ENCODE measurements around the gene TNFSF13B.
A peak's percentile ranks its signal among the peaks of the same experiment; 100 is the strongest.

Gene TNFSF13B

DNA sequence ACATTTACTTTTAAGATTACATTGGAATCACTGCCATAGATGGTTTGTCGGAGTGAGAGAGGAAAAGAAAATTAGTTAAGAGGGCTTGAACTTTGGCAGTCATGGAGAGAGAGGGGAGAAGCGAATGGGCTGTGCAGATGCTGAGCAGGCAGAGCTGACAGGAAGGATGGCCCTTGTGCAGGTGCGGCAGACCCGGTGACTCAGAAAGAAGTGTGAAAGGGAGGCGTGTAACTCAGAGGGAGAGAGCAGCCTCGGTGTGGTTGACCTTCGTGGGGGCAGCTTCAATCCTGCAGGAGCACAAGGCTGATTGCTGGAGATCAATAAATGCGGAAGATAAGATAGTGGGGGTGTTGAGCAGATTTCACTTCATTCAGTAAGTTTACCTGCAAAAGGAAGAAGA, 76.9 kb downstream of the TNFSF13B start:
- Histone ChIP-seq H3K9me3 (no peaks in the 10 kb centered on the region), H3K27me3 (no peaks in the 10 kb centered on the region), H3K4me3 (ENCODE audit: low read depth in 1 of 2, low read length in 1 of 2) (no peak overlapping the region), H3K36me3 (no peaks in the 10 kb centered on the region), H3K4me1 (ENCODE audit: control insufficient read depth in 1 of 2, insufficient read depth in 1 of 2, low read depth in 1 of 2, low read length in 1 of 2) (peaks cover 15 to 21% of the 10 kb centered on the region in 2 experiments), H3K27ac (no peak overlapping the region)
- no peak for TF ChIP-seq CTCF (IDR thresholded peaks at IDR 0.05)

- H3K27me3 ChIP-seq = no peaks in the 10 kb centered on the region
- H3K9me3 ChIP-seq = no peaks in the 10 kb centered on the region
- H3K27ac ChIP-seq = no peak overlapping the region
- TF ChIP-seq CTCF (IDR thresholded peaks at IDR 0.05) = no peak
- H3K36me3 ChIP-seq = no peaks in the 10 kb centered on the region
- peaks cover 8 to 14% of the 10 kb centered on the region in 2 experiments for H3K4me1 ChIP-seq (ENCODE audit: control insufficient read depth in 1 of 2, insufficient read depth in 1 of 2, low read depth in 1 of 2, low read length in 1 of 2)
- H3K4me3 ChIP-seq (ENCODE audit: low read depth in 1 of 2, low read length in 1 of 2) = no peak overlapping the region
Observed at GRCh38 chr13:108349269-108349668, 79.8 kb downstream of the TNFSF13B start.

DNA sequence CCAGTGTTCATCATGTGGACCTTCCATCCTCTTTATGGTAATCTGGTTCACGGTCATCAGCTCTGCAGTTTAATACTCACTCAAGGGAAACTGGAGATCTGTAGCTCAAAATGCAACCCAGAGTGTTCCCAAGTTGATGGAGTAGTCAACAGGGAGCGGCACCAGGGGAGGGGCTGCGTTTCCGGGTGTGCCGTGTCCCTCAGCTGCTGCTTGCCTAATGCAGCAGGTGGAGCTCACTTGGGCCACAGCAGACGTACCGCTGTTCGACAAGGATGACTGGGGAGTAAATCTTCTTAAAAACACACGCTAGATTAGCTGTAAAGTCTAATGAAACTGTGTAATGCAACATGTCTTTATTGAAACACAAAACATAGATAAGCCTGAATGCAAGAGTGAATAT, 81.1 kb downstream of the TNFSF13B start:
- Histone ChIP-seq H3K9me3 (no peaks in the 10 kb centered on the region), H3K36me3 (no peaks in the 10 kb centered on the region), H3K27ac (no peak overlapping the region), H3K27me3 (no peaks in the 10 kb centered on the region), H3K4me1 (ENCODE audit: control insufficient read depth in 1 of 2, insufficient read depth in 1 of 2, low read depth in 1 of 2, low read length in 1 of 2) (peaks cover 8 to 14% of the 10 kb centered on the region in 2 experiments), H3K4me3 (ENCODE audit: low read depth in 1 of 2, low read length in 1 of 2) (no peak overlapping the region)
- no peak for TF ChIP-seq CTCF (IDR thresholded peaks at IDR 0.05)

DNA sequence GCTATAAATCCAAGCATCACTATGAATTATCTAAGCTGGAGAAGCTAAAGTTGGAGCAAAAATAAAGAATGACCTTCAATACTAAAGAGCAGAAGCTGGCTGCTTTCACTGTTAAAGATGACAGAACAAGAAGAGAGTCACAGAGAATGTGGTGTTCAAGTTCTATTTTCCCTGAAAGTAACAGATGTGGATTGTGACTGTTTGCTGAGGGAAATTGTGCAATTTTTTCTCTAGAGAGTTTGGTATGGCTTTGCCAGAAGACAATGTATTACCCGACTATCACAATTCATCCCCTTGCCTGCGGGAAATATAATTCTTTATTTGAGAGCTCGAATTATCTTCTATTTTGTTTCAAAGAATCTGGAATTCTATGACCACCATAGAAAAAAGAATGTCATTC, 83.1 kb downstream of the TNFSF13B start:
- Histone ChIP-seq H3K36me3 (no peaks in the 10 kb centered on the region), H3K9me3 (no peaks in the 10 kb centered on the region), H3K27me3 (no peaks in the 10 kb centered on the region), H3K27ac (peak overlapping the region; percentile 66), H3K4me3 (ENCODE audit: low read depth in 1 of 2, low read length in 1 of 2) (no peak overlapping the region), H3K4me1 (ENCODE audit: control insufficient read depth in 1 of 2, insufficient read depth in 1 of 2, low read depth in 1 of 2, low read length in 1 of 2) (peaks cover 8 to 14% of the 10 kb centered on the region in 2 experiments)
- no peak for TF ChIP-seq CTCF (IDR thresholded peaks at IDR 0.05)

GRCh38 chr13:108357228-108357627, 87.7 kb downstream of the TNFSF13B start:
- Histone ChIP-seq H3K4me3 (ENCODE audit: low read depth in 1 of 2, low read length in 1 of 2) (no peak overlapping the region), H3K27me3 (no peaks in the 10 kb centered on the region), H3K27ac (no peak overlapping the region), H3K9me3 (no peaks in the 10 kb centered on the region), H3K36me3 (no peaks in the 10 kb centered on the region), H3K4me1 (ENCODE audit: control insufficient read depth in 1 of 2, insufficient read depth in 1 of 2, low read depth in 1 of 2, low read length in 1 of 2) (peaks cover 8 to 14% of the 10 kb centered on the region in 2 experiments)
- no peak for TF ChIP-seq CTCF (IDR thresholded peaks at IDR 0.05)
